Fibroblast of skin of left biceps (primary cell): Measurements from ENCODE around the gene FANCC.

ENCODE experiments used
- DNase-seq, 2 experiments: peaks; one replicate each; pipeline ENCODE4 v3.0.0-alpha.2; 2013; ENCODE audit warnings: low read depth in 2 of 2

FANCC gene

DNA sequence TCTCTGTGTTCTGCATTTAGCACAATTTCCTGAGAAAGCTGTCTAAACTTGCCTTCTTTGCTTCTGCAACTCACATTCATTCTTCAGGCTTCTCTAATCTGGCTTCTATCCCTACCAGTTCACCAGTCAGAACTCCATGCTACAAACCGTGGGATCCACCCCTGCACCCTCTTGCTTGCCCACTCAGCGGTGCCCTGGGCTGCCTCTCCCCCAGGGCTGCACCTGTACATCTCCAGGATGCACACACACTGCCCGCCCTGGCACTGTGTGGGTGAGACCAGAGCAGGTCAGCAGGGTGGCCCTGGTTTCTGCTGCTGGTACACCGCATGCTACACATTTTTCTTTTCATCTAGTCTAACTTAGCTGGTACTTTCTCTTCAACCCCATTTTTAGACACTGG lies 127.1 kb downstream of the FANCC start:
- DNase-seq, result no peak

DNA sequence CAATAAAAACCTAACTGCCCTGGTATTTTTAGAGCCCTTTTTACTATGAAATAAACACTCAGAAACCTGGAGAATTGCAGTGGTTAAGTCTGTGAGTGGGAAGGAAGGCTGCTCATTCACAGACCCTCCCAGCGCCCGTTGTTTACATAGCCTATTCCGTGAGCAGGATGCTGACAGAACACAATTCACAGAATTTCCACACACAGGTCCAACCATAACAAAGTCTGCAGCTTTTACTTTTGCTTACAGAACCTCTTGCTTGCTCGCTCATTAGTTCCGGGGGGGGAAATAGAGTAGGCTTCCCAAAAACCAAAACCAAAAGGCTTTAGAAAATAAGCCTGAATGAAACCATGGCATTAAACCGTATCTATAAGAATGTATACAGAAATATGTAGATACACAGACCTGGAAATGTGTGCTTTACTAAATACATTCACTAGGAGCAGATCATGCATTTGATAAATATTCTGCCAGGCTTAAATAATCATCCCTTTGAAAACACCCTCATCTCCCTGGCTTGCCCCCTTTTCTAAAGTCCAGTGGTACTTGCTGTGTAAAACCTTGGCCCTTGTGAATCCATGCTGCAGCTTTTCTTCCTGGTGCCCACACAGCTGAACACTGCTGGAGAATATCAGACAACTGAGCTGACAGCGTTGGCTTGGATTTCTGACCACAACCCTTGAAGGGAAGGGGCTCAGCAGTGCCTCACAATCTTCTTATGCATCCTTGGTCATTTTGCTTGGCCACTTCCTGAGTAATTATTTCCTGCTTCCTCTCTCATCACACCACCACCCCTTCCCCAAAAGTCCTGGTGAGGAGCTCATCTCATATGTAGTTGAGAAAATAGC lies 128.0 kb downstream of the FANCC start:
- no peak for DNase-seq

DNA sequence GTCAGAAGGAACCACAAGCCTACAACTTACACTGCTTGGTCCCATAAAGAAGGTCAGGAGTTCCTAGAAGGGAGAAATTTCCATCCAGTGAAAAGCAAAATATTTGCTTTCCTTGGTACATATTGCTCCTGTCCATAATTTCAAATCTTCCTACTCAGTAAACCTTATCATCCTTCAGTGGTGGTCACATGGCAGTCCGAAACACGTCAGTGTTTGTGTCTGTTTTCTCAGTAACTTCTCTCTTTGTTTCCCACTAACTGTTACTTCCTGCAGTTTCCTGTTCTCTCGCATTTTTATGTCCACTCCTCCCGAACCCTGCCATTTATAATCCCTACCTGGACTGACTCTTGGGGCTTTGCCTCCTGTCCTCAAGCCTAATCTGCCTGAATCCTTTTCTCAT lies 129.1 kb downstream of the FANCC start:
- DNase-seq, result no peak

GRCh38 chr9:95185956-95186355 lies 131.6 kb downstream of the FANCC start:
- DNase-seq, result no peak

GRCh38 chr9:95182854-95183563 lies 134.5 kb downstream of the FANCC start:
- no peak for DNase-seq

DNA sequence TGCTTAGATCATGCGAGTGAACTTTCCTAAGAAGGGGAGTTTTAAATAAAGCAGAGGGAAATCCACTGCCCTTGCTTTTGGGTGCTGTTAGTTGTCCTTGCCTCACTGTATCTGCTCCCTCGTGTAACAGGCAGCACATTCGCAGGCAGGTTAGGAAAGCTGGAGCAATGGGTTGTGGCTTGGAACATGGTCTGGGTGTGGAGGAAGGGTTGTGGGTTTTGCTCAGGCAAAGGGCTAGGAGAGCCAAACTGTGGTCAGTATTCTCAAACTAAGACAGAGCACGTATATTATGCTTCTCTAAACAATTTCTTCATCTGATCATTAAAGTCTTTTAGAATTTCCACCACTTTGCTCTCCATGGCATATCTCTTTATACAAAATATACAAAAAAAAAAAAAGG lies 135.7 kb downstream of the FANCC start:
- DNase-seq, result no peak

- DNase-seq, result no peak
These were observed 136.2 kb downstream of the FANCC start for GRCh38 chr9:95181226-95181818.

- no peak for DNase-seq
These were observed 139.9 kb downstream of the FANCC start for GRCh38 chr9:95177617-95178016.

GRCh38 chr9:95176755-95177319 lies 140.7 kb downstream of the FANCC start:
- no peak for DNase-seq

GRCh38 chr9:95175523-95175922 lies 142.0 kb downstream of the FANCC start:
- no peak for DNase-seq

DNA sequence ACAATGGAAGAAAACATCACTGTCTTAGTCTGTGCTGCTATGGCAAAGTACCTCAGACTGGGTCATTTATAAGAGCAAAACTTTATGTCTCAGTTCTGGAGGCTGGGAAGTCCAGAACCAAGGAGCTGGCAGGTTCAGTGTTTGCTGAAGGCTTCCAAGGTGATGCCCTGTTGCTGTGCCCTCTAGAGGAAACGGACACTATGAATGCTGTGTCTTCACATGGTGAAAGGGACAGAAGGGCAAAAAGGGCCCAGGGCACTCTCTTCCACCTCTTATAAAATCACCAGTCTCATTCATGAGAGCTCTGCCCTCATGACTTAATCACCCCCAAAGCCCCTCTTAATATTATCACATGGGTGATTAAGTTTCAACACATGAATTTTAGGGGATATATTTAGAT lies 143.5 kb downstream of the FANCC start:
- no peak for DNase-seq

GRCh38 chr9:95171596-95171995 lies 145.9 kb downstream of the FANCC start:
- no peak for DNase-seq

GRCh38 chr9:95171001-95171400 lies 146.5 kb downstream of the FANCC start:
- peak in 1 of 2 experiments; percentile 35 for DNase-seq

DNA sequence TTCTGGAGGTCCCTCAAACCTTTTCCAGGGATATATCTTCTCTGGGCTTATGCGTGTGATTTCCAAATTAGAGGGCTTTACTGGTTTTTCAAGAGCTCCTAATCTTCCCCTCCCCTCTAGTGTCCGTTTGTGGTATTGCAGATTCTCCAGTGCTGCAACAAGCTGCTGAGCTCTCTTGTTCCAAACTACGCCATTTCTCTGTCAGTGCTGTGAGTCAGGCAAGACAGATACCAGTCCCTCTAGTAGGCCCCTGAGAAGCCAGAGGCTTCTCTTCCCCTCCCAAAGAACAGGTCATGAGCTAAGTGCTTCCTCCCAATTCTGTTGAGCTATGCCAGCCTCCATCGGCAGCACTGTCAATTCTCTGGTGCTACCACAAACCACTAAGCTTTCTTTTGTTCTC lies 149.5 kb downstream of the FANCC start:
- peak; percentile 76 for DNase-seq

GRCh38 chr9:95165004-95165403 lies 152.5 kb downstream of the FANCC start:
- no peak for DNase-seq

DNA sequence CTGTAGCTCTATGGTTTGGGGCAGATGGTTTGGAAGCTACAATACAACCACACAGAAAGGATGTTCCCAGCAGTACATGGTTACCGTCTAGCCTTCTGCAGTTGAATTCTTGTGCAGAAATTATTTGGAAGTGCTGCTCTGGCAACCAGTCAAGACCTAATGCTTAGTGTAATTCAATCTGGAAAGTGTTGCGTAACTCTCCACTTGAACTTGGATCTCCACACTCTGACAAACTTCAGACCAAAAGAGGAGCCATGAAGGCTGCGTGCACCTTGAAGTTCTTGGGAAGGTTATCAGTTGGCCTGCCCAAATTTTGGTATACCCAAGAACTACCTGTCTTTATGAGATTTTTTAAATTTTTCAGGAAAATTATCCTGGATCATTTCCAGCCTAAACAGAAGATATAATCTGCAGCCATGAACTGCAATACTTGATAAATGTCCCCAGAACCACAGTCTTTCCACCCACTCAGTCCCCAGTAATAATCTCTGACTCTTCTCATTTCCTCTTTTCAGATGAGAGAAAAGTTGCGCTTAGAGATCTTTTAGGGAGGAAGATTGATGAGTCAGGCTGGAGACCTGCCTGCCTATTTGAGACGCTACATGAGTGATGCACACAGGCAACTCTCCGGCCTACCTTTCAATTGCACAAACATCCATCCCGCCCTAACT lies 159.9 kb downstream of the FANCC start:
- peak; percentile 92 to 93 for DNase-seq

- DNase-seq, result no peak
These were observed 161.4 kb downstream of the FANCC start for GRCh38 chr9:95156074-95156473.

DNA sequence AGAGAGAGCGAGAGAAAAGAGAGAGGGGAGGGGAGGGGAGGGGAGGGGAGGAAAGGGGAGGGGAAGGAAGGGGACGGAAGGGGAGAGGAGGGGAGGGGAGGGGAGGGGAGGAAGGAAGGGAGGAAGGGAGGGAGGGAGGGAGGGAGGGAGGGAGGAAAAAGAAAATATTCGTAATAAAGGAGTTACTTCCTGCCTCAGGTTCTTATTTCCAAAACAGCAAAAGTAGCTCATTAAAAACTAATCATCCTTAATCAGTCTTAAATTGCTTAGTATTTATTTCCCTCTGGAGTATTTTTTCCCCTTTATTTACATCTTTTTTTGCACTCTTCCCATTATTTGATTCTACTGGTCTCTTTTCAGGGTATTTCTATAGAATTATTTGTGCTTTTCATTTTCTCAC lies 162.3 kb downstream of the FANCC start:
- no peak for DNase-seq

DNA sequence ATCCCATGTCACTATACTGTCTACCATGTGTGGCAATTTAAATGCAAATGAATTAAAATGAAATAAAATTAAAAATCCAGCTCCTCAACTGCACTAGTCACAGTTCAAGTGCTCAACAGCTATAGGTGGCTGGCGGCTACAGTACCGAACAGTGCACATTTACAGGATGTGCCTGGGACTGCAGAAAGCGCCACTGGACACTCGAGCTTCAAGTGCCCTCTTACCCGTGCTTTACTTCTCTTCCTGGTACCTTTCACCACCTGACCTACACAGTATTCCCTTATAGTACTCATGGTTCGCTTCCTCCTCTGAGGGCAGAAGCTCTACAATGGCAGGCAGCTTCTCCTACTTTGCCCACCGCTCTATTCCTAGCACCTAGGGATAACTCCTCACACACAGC lies 166.6 kb downstream of the FANCC start:
- no peak for DNase-seq

GRCh38 chr9:95148208-95148520 lies 169.3 kb downstream of the FANCC start:
- no peak for DNase-seq

GRCh38 chr9:95147452-95148207 lies 169.9 kb downstream of the FANCC start:
- DNase-seq, result peak; percentile 51 to 54
